NCI-H345 treated with DMSO at 0.1 percent for 48 hours (cell line): Measurements from ENCODE around the gene PARD3.

Experiments used
- DNase-seq: peaks from one replicate; lab custom pipeline; 2025; ENCODE audit not compliant: unreplicated experiment; lab: John Stamatoyannopoulos, UW

Gene PARD3

GRCh38 chr10:34548466-34548865, 266.6 kb downstream of the PARD3 start:
- DNase-seq = no peak

GRCh38 chr10:34547695-34548094, 267.4 kb downstream of the PARD3 start:
- DNase-seq = no peak

- no peak for DNase-seq
These were observed 267.8 kb downstream of the PARD3 start for GRCh38 chr10:34547291-34547690.

- no peak for DNase-seq
These were observed 270.7 kb downstream of the PARD3 start for GRCh38 chr10:34544400-34544799.

- no peak for DNase-seq
These were observed 271.4 kb downstream of the PARD3 start for GRCh38 chr10:34543716-34544115.

GRCh38 chr10:34540492-34540891, 274.6 kb downstream of the PARD3 start:
- DNase-seq = no peak

- no peak for DNase-seq
These were observed 275.4 kb downstream of the PARD3 start for GRCh38 chr10:34539533-34540315.

- no peak for DNase-seq
These were observed 276.7 kb downstream of the PARD3 start for GRCh38 chr10:34538281-34538829.

GRCh38 chr10:34537629-34538231, 277.4 kb downstream of the PARD3 start:
- DNase-seq = no peak

GRCh38 chr10:34535872-34536271, 279.2 kb downstream of the PARD3 start:
- no peak for DNase-seq

GRCh38 chr10:34530778-34531177, 284.3 kb downstream of the PARD3 start:
- DNase-seq = no peak

GRCh38 chr10:34528320-34528719, 286.8 kb downstream of the PARD3 start:
- no peak for DNase-seq

GRCh38 chr10:34526758-34527730, 288.1 kb downstream of the PARD3 start:
- no peak for DNase-seq

GRCh38 chr10:34526186-34526585, 288.9 kb downstream of the PARD3 start:
- no peak for DNase-seq

- DNase-seq = no peak
These were observed 290.6 kb downstream of the PARD3 start for GRCh38 chr10:34524369-34525091.

GRCh38 chr10:34523017-34523767, 291.9 kb downstream of the PARD3 start:
- no peak for DNase-seq

GRCh38 chr10:34522546-34522945, 292.6 kb downstream of the PARD3 start:
- DNase-seq = no peak

- no peak for DNase-seq
These were observed 294.6 kb downstream of the PARD3 start for GRCh38 chr10:34520510-34520909.

- DNase-seq = no peak
These were observed 295.0 kb downstream of the PARD3 start for GRCh38 chr10:34520084-34520483.

- no peak for DNase-seq
These were observed 300.8 kb downstream of the PARD3 start for GRCh38 chr10:34514290-34514689.
